ENCODE data around the gene RGR.
"Not testable (repeated sequence)": the region's sequence is repeated elsewhere in the genome, so short reads cannot be mapped to it uniquely, and the experiment has no call there.

Gene RGR

DNA sequence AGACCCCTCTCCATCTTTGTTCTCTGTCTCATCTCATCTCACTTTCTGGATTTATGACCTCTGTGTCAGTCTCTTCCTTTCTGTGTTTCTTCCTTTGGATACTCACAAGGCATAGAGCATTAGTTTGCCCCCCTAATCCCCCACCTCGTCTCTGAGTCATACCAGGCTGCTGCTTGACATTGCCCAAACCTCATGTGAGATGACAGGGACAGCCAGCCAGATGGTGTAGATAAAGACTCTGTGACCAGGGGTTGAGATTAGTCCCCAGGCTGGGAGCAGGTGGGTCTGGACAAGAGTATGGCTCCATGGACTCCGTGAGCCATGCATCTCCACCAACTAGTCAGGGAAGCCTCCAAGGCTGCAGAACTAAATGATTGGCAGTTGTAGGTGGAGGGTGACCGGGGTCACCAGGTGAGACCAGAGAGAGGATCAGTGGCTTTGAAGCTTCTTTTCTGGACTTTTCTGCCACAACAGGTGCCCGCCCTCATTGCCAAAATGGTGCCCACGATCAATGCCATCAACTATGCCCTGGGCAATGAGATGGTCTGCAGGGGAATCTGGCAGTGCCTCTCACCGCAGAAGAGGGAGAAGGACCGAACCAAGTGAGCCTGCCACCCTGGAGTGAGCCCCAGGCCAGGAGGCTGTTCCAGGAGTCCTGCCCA lies 13.3 kb downstream of the RGR start:
- no peak for DNase-seq (ENCODE audit: low read depth)

DNA sequence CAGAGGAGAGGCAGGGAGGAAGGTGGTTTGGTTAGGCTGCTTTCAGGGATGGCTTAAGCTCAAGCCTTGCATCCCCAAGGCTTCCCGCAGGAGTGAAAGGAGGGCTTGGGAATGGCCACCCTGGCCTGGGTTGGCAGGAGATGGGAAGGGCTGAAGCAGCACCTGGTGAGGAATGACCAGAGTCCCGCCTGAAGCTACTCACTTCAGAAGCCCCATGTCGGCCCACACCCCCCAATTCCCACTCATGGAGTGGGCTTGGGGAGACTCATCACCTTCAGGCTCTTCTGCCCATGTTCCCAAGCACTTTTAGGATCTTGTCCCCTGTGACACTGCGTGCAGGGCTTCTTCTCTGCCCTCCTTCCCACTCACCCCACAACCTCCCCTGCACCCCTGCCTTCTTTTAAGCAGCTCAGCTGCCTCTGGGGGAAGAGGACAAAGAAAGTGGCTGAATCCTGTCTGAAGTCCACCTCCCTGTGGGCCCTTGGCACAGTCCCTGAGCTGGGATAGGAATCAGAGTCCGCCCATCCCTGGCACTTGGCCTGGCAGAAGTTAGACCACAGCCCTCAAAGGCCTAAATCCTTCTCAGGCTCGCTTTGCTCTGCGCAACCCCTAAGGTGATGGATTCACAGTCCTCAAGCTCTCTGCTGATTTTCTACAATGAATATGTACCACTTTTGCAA lies 16.5 kb downstream of the RGR start:
- no peak for DNase-seq (ENCODE audit: low read depth)

DNA sequence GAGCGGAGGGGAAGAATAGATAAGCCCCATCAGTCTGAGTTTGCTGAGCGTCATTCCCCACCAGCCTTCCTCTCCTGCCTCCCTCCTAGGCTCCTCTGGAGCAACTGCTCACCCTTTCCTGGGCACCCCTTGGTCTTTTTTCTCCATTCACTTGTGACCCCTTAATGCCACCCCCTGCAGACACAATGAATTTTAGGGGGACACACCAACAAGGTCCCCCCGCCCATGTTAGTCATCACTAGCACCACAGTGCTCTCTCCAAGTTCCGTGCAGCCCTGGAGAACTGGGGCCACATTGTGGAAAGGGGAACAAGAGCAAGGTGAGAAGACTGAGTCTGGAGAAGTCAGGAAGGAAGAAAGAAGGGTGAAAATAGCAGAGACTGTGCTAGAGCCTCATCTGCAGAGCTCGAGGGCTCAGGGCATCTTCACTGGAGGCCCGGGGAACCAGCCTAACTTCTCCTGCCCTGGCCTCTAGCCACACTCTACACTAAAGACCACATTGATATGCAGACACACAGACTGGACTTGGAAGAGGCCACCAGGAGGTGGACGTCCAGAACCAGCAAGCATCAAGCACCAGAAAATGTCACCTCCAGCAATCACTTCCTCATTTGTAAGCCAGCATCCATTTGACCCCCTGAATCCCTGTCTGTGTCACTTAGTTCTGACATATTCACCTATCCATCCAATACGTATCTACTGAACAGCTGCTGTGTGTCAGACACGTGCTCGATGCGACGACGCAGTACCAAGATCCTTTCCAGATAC lies 17.5 kb downstream of the RGR start:
- no peak for DNase-seq (ENCODE audit: low read depth)

DNA sequence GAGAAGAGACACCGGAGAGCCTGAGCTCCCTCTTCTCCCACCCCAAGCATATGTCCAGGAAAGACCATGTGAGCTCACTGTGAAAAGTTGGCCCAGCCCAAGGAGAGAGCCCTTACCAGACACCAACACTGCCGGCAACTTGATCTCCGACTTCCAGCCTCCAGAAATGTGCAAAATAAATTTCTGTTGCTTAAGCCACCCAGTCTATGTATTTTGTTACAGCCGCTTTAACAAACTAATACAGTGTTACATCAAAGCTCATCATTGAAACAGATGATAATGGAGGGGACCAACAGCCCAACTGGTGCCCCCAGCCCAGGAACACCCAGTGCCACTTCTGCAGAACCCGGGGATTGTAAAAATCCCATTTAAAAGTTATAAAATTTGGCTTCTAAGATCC lies 18.9 kb downstream of the RGR start:
- DNase-seq (ENCODE audit: low read depth), result no peak

DNA sequence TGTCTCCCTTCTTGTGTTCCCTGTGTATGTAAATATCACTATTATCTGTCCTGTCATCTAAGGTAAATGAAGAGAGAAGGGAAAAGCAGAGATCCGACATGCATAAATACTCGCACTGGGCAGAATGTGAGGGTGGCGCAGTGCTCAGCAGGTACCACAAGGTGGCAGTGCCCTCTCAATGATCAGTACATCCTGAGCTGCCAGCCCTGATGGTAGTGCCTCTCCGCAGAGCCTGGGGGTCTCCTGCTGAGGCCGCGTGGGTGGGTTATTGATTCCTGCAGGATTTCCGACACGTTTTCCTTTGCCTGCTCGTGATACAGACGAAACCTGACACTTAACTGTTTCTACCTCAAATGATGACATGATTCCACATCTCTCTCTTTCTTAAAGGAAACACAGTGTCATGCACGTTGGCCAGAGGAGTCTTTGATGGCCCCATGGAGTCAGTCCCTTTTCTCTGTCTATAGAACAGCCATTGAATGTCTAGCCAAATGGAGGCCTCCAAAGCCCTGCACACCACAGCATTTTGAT lies 19.8 kb downstream of the RGR start:
- DNase-seq (ENCODE audit: low read depth), result peak; percentile 57

DNA sequence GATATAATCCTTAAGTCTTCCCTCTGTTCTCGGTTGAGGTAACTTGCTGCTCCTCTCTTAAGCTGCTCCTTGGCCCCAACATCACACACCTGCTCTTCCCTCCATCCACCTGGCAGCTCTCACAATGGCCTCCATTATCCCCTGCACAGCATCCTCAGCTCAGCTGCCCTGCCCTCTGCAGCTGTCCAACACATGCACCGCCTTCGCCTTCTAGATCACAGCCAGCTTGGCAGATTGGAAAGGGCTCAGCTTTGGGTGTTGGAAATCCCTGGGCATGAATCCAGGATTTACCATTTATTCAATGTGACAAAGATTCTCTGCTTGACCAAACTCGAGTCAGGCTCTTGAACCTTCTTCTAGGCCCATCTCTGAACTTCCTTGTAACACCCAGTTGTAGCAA lies 20.6 kb downstream of the RGR start:
- DNase-seq (ENCODE audit: low read depth), result no peak

DNA sequence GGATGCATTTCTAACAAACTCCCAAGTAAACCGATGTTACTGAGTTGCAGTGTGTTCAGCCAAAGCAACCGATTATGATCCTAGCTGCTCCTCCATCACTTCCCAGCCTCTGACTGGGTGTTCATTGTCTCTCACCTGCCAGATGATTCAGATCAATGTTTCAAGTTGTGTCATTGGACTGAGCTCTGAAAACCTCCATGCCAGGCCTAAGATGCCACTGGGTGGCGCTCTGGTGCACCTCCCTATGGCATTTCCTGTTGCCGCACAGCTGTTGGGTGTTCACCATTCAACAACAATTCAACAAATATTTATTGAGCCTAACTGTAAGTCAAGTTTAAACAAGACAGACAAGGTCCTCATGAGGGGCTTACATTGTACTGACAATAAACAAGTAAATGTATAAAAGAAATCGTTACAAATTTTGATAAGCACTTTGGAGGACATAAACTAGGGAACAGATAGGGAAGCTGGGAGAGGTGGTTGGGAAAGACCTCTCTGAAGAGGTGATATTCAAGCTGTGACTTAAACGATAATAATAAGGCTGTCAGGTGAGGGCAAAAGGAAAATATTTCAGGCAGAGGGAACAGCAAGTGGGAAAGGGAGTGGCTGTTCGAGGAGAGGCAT lies 22.8 kb downstream of the RGR start:
- peak; percentile 49 for DNase-seq (ENCODE audit: low read depth)

DNA sequence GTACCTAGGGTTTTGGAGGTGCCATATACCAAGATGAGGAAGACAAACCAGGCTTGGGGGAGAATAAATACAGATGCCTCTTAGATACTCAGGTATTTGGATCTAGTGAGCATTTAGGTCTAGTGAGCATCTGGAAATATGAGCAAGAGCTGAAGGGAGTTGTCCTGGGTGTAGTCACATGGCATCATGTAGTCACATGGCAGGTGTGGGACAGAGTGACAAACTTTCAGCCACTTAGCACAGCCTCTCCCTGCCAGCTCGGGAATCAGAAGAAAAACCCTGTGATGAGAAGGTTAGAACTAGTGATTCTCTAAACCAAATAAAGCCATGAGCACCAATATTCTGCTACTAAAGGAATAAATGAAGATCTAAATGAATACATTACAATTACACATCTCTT lies 24.3 kb downstream of the RGR start:
- DNase-seq (ENCODE audit: low read depth), result no peak

DNA sequence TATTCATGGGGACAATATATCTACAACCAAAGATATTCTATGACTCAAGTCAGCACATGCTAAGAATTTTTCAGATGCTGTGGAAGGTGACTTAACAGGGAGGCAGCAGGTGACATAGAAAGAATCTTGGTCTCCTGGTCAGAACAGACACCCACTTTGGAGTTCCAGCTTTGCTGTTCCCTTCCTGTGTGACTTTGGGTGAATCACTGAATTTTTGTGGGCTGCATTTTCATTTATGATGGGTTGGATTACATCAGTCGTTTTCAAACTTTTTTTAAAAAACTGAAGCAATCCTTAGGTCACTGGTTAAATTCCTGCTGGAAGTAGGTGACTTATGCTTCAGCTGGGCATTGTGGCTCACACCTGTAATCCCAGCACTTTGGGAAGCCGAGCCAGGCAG lies 24.9 kb downstream of the RGR start:
- no peak for DNase-seq (ENCODE audit: low read depth)

DNA sequence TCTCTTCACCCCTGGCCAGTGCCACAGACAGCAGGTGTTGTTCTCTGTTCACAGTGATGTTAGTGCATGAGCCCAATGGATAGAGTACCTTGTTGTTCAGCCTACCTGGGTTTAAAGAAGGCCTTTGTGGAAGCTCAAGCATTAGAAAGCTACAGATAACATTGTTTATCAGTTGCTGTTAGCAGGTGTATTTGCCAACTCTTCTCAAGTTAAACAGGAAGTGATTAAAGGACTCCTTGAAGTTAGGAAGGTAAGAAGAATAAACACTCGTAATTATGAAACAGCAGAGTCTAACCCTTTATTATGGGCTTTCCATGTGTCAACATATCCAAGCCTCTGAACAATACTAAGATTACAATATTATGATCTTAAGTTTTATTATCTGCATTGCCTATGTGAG lies 25.9 kb downstream of the RGR start:
- DNase-seq (ENCODE audit: low read depth), result no peak

DNA sequence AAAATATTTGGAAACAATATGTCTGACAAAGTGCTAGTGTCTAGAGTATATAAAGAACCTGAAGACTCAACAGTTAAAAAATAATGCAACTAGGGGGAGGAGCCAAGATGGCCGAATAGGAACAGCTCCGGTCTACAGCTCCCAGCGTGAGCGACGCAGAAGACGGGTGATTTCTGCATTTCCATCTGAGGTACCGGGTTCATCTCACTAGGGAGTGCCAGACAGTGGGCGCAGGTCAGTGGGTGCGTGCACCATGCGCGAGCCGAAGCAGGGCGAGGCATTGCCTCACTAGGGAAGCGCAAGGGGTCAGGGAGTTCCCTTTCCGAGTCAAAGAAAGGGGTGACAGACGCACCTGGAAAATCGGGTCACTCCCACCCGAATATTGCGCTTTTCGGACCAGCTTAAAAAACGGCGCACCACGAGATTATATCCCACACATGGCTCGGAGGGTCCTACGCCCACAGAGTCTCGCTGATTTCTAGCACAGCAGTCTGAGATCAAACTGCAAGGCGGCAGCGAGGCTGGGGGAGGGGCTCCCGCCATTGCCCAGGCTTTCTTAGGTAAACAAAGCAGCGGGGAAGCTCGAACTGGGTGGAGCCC lies 35.1 kb downstream of the RGR start:
- not testable (repeated sequence) for DNase-seq (ENCODE audit: low read depth)

DNA sequence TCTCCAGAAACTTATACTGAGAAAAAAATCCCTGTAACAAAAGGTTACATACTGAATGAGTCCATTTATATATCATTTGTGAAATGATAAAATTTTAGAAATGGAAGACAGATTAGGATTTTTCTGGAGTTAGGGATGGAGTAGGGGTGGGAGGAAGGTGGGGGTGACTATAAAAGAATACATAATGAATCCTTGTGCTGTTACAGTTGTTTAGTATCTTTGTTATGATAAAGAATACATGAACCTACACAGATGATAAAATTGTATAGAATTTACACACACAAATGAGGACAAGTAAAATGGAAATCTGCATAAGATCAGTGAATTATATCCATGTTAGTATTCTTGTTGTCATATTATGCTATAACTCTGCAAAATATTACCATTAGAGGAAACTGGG lies 41.8 kb downstream of the RGR start:
- DNase-seq (ENCODE audit: low read depth), result no peak

DNA sequence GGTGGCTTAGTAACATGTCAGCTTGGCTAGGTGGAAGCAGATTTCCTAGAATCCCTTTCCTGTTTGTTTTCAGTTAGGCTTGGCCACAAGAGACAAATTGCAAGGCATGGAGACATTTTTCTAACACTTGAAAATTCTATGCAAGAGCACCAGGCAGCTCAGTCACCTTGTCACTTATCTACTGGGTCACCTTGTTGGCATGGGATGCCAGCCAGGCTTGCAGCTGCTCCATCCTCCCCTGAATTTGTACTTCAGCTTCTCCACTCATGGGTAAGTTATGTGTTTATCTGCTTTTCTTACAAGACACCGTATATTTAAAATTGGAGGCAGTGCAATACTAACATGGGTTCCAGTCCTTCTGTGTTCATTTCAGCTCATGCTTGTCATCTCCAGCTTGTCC lies 43.3 kb downstream of the RGR start:
- no peak for DNase-seq (ENCODE audit: low read depth)

DNA sequence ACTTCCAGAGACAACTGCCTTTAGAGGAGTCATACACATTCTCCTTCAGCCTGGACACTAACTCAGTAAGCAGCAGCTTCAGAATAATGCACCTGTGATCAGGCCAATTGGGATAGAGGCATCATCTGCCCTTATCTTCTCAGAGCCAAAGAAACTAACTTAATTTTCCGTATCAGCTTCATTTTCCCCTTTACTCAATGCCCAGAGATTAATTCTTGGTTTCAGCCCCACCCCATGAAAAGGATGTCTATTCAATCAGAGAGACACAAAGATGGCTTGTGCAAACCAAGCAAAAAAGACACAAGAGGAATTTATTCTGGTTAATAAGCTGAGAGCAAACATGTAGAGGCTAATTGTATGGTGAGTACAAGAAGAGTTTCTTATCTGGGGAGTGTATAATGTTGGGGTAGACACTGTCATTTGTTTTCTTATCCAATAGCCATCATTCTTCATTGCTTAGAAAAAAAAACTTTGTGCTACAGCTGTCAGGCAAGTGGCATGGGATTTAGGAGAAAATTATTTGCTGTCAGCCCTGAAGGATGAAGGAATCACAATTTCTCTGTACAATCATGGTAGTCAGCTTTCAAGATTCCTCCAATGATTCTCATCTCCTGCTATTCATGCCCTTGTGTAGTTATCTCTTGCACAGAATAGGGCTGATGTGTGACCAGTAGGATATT lies 44.8 kb downstream of the RGR start:
- no peak for DNase-seq (ENCODE audit: low read depth)

DNA sequence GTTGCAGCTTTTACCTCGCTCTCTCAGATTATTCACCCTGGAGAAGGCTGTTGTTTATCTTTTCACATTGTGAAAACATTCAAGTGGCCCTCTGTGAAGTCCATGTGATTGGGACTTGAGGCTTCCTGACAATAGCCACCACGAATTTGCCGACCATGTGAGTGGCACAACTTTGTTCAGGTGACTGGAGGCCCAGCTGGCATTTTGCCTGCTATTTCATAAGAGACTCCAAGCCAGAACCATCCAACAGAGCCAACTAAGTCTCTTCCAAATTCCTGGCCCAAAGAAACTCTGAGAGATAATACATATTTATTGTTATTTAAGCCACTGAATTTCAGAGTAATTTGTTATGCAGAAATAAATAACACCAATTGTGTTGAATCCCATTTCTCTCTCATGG lies 45.4 kb downstream of the RGR start:
- DNase-seq (ENCODE audit: low read depth), result no peak

DNA sequence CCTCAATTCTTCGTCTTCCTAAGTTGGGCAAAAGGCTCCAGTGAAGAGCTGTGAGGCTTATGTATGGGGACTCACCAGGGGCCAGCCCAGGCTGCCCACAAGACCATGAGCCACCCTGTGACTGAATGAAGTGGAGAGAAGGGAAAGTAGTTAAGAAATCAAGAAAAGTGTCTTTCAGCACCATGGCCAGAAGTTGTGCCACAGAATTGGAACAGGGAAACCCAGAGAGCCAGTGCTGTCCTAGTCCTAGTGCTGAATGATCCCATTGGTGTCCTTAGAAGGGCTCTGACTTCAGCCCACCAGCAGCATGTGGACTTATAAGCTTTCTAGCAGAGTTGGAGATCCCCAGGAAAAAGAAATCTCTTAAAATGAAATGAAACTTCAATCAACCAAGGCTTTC lies 46.5 kb downstream of the RGR start:
- no peak for DNase-seq (ENCODE audit: low read depth)

DNA sequence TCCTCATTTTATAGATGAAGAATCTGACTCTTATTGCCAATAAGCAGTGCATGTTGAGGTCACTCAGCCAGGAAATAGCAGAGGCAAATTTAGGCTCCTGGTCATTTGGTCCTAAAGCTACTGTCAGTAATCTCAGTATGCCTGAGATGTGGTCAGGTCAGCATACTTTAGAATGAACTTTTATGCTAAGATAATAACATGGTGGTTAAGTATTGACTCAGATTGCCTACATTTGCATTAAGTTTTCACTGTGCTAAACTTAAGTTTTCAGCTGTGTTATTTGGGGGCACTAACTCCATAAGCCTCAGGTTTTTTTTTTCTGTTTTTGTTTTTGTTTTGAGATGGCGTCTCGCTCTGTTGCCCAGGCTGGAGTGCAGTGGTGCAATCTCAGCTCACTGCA lies 47.6 kb downstream of the RGR start:
- DNase-seq (ENCODE audit: low read depth), result no peak

DNA sequence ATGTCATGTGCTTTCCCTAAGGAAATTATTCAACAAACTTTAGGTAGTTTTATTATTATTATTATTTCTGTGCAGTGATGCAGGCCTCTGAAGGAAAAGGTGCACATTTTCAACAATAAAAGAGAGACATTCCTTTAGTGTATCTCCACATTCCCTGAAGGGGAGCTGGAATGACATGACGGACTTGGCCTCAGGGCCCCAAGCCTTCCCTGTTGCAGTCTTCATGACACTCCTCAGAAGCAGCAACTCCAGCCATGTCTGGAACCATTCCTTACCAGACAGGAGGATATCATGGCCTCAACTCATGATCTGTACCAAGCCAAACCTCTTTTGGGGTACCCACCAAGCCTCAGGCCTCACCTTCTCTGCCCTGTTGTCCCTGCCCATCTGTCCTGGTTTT lies 48.3 kb downstream of the RGR start:
- DNase-seq (ENCODE audit: low read depth), result no peak

DNA sequence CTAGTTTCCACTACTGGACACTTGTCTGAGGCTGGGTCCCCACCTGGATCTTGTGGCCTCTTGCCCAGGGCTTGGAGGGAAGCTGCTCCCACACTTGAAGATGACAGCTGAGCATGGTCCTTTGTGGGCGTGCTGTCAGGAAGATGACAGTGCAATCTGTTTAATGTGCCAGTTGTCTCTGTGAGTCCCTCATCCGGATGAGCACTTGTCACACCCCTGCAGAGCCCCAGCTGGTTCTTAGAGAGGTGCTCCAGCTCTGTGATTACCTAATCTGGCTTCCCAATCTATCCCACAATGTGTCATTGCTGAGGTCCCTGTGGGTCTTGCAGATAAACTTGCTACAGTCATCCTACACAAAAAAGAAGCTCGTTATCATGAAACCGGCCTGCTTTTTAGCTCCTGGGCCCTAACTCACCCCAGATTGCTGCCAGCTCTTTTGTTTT lies 48.7 kb downstream of the RGR start:
- DNase-seq (ENCODE audit: low read depth), result no peak

DNA sequence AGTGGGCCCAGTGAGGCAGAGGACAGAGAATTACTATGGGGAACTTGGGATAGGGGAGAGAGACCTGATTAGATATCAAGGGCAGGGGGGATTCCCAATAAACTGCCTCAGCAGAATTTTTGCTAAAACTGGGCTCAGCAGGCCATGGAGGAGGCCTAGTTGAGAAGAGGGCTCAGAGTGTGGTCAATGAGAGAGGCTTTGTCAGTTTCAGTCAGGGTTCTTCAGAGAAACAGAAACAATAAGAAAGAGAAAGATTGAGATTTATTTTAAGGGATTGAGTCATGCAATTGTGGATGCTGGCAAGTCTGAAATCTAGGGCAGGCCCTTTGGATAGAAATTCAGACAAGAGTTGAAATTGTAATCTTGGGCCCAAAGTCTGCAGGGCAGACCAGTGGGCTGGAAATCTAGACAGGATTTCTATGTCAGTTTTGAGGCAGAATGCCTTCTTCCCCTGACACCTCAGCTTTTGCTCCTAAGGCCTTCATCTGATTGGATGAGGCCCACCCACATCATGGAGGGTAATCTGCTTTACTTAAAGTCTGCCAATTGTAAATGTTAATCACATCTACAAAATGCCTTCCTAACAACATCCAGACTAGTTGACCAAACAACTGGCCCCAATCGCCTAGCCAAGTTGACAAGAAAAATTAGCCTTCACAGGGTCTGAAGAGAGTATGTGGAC lies 50.1 kb downstream of the RGR start:
- no peak for DNase-seq (ENCODE audit: low read depth)
